ENCODE data around the gene NECAB3.

DNA sequence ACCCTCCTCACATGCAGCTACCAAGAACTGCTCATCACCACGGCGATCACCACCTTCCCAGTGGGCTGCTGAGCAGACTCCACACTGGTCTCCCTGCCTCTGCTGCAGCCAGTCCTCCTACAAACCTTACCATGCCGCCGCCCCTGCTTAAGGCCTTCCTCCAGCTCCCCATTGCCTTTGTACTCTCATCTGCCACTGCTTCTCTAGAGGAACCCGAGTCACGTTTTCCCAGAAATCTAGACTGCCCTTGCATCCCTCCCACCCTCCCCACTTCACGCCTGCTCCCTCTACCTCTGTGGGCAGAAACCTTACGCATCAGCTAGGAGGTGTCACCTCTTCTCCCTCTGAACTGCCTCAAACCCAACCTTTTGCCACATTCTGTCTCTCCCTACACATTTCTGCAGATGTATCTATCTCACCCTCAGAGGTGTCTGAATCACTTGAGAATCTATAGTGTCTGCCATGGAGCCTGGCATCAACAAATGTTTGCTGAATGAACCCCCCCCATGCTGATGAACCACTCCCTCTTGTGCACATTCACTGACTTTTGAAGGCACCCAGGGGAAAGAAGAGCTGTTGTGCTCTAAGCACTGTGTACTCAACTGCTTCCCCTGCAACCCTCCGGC is 7.6 kb upstream of the NECAB3 start:
- TF ChIP-seq ZNF235 (CRISPR knock-in tag; IDR thresholded peaks at IDR 0.05; ENCODE audit: borderline replicate concordance) (no peak), ZNF780A (CRISPR knock-in tag; IDR thresholded peaks at IDR 0.05) (no peak), RFX5 (IDR thresholded peaks at IDR 0.05; ENCODE audit: low read depth, low read length) (no peak), ZNF713 (CRISPR knock-in tag; IDR thresholded peaks at IDR 0.05) (no peak), EP300 (IDR thresholded peaks at IDR 0.05; ENCODE audit: low read depth in 2 of 2, low read length in 2 of 2) (no peak), EP300 (CRISPR knock-in tag; IDR thresholded peaks at IDR 0.05; ENCODE audit: borderline replicate concordance) (no peak), ZNF441 (CRISPR knock-in tag; IDR thresholded peaks at IDR 0.05; ENCODE audit: borderline replicate concordance) (no peak)
- TF ChIP-seq, protein P1, sequence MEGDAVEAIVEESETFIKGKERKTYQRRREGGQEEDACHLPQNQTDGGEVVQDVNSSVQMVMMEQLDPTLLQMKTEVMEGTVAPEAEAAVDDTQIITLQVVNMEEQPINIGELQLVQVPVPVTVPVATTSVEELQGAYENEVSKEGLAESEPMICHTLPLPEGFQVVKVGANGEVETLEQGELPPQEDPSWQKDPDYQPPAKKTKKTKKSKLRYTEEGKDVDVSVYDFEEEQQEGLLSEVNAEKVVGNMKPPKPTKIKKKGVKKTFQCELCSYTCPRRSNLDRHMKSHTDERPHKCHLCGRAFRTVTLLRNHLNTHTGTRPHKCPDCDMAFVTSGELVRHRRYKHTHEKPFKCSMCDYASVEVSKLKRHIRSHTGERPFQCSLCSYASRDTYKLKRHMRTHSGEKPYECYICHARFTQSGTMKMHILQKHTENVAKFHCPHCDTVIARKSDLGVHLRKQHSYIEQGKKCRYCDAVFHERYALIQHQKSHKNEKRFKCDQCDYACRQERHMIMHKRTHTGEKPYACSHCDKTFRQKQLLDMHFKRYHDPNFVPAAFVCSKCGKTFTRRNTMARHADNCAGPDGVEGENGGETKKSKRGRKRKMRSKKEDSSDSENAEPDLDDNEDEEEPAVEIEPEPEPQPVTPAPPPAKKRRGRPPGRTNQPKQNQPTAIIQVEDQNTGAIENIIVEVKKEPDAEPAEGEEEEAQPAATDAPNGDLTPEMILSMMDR (CRISPR knock-in tag; IDR thresholded peaks at IDR 0.05), result no peak
